PFSK-1 (cell line): ENCODE results near the gene DCLK2.
A peak's percentile ranks its signal among the peaks of the same experiment; 100 is the strongest.

Source experiments
- FOXP2 ChIP-seq: optimal IDR thresholded peaks from 2 replicates; pipeline ENCODE3; 2011; ENCODE audit warnings: borderline replicate concordance, control low read depth, inconsistent platforms; ENCODE audit not compliant: insufficient read depth; ENCODE audit errors: extremely low read length, extremely low read depth
- POLR2AphosphoS5 ChIP-seq: IDR thresholded peaks from 2 replicates; pipeline ENCODE4 v1.6.1; 2012; ENCODE audit warnings: low read depth, mild to moderate bottlenecking, control low read depth, low read length, moderate library complexity
- REST ChIP-seq, 2 experiments: IDR thresholded peaks; 2 replicates each; pipeline versions ENCODE4 v1.6.1 to v1.8.0; 2011 to 2012; ENCODE audit warnings: low read depth in 2 of 2, low read length in 2 of 2, control low read depth in 1 of 2, inconsistent platforms in 1 of 2, mild to moderate bottlenecking in 1 of 2, moderate library complexity in 1 of 2; ENCODE audit not compliant: insufficient read depth in 1 of 2
- SIN3A ChIP-seq: IDR thresholded peaks from 2 replicates; pipeline ENCODE4 v1.6.1; 2012; ENCODE audit warnings: mild to moderate bottlenecking, low read length, moderate library complexity, borderline replicate concordance; ENCODE audit not compliant: insufficient read depth
- TAF1 ChIP-seq: IDR thresholded peaks from 2 replicates; pipeline ENCODE4 v1.6.1; 2012; ENCODE audit warnings: low read length, control low read depth, borderline replicate concordance; ENCODE audit not compliant: insufficient read depth

DCLK2 gene

DNA sequence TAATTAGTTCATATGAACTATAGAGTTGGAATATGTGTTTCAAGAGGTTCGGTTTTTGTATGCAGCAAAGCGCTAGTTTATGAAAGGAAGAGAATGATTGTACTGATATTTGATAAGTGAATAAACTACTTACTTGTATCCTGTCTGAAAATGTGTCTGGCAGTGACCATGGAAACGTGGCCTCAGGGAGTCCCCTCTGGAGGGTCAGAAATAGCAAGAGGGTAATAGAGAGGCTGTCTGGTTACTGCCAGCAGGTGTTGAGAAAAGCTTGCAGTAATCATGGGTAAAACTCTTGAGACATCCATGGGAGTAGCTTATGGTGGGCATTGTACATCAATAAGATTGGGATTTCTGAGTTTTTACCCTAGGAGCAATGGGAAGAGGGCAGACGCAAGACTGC, 77.1 kb downstream of the DCLK2 start:
- no peak for TF ChIP-seq SIN3A
- no peak for TF ChIP-seq POLR2AphosphoS5
- no peak for TF ChIP-seq TAF1
- no peak for TF ChIP-seq REST (IDR thresholded peaks at IDR 0.05; ENCODE audit: insufficient read depth in 1 of 2, low read depth in 2 of 2, low read length in 2 of 2)
- no peak for TF ChIP-seq FOXP2

DNA sequence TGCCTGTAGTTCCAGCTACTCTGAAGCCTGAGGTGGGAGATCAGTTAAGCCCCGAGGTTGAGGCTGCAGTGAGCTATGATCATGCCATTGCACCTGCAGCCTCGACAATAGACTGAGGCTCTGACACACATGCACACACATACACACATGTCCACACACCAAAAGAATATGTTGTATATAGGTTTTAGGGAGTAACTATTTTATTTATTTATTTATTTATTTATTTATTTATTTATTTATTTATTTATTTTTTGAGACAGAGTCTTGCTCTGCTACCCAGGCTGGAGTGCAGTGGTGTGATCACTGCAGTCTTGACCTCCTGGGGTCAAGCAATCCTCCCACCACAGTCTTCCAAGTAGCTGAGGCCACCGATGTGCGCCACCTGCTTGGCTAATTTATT, 78.3 kb downstream of the DCLK2 start:
- TF ChIP-seq POLR2AphosphoS5 (no peak), REST (IDR thresholded peaks at IDR 0.05; ENCODE audit: insufficient read depth in 1 of 2, low read depth in 2 of 2, low read length in 2 of 2) (no peak), TAF1 (no peak), SIN3A (no peak), FOXP2 (no peak)

DNA sequence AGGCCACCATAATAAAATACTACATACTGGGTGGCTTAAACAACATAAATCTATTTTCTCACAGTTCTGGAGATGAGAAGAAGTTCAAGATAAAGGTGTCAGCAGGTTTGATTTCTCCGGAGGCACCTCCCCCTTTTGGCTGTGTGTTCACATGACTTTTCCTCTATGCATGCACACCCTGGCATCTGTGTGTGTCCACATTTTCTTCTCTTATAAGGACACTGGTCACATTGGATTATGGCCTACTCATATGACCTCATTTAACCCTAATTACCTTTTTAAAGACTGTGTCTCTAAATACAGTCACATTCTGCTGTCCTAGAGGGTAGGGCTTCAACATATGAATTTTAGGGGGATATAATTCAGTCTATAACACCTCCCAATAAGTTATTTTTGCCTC, 79.8 kb downstream of the DCLK2 start:
- TF ChIP-seq SIN3A (no peak), TAF1 (no peak), FOXP2 (no peak), REST (IDR thresholded peaks at IDR 0.05; ENCODE audit: insufficient read depth in 1 of 2, low read depth in 2 of 2, low read length in 2 of 2) (no peak), POLR2AphosphoS5 (no peak)

DNA sequence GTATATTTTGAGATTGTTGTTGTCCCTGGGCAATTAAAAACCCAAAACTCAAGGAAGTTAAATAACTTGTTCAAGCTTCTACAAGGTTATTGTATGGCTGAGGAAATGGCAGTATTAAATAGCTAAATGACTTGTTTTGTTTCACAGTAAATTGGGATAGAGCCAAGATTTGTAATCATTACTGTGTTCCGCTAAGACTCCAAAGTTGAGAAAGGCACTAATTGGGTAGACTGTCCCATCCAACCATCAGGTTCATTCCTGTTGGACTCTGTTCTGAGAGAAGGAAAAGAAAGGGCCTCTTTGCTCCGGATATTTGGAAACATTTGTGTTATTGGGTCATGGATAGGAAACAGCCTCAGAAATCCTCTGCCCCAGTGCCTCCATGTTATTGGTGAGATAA, 82.2 kb downstream of the DCLK2 start:
- peak in 1 of 2 experiments; percentile 41; a peak in 1 of 4 replicates for TF ChIP-seq REST (IDR thresholded peaks at IDR 0.05; ENCODE audit: insufficient read depth in 1 of 2, low read depth in 2 of 2, low read length in 2 of 2)
- TF ChIP-seq TAF1 = peak; percentile 32; the same call in 1 of the 2 replicates
- no peak for TF ChIP-seq FOXP2
- no peak for TF ChIP-seq POLR2AphosphoS5
- 0 out of 2 replicates have a peak, but pooled peaks have one; percentile 60 for TF ChIP-seq SIN3A

GRCh38 chr4:150161109-150161508, 82.9 kb downstream of the DCLK2 start:
- no peak for TF ChIP-seq POLR2AphosphoS5
- no peak for TF ChIP-seq REST (IDR thresholded peaks at IDR 0.05; ENCODE audit: insufficient read depth in 1 of 2, low read depth in 2 of 2, low read length in 2 of 2)
- TF ChIP-seq FOXP2 = no peak
- TF ChIP-seq TAF1 = no peak
- TF ChIP-seq SIN3A = no peak
